Ishikawa (cell line): ENCODE results near the gene KIF22.

Source experiments
- CEBPB ChIP-seq: IDR thresholded peaks from 2 replicates; pipeline ENCODE4 v1.6.1; 2012
- CREB1 ChIP-seq: IDR thresholded peaks from 2 replicates; pipeline ENCODE4 v1.6.1; 2012; ENCODE audit warnings: low read depth
- EGR1 ChIP-seq: IDR thresholded peaks from 2 replicates; pipeline ENCODE4 v1.6.1; 2012
- EP300 ChIP-seq: IDR thresholded peaks from 2 replicates; pipeline ENCODE4 v1.6.1; 2012; ENCODE audit warnings: borderline replicate concordance
- FOXM1 ChIP-seq: IDR thresholded peaks from 2 replicates; pipeline ENCODE4 v1.6.1; 2012; ENCODE audit warnings: low read depth, borderline replicate concordance
- MAX ChIP-seq: IDR thresholded peaks from 2 replicates; pipeline ENCODE4 v1.6.1; 2012
- NFIC ChIP-seq: IDR thresholded peaks from 2 replicates; pipeline ENCODE4 v1.6.1; 2012
- RAD21 ChIP-seq: IDR thresholded peaks from 2 replicates; pipeline ENCODE4 v1.6.1; 2012; ENCODE audit warnings: low read depth
- REST ChIP-seq: IDR thresholded peaks from 2 replicates; pipeline ENCODE4 v1.6.1; 2012; ENCODE audit warnings: low read depth, mild to moderate bottlenecking
- TAF1 ChIP-seq: IDR thresholded peaks from 2 replicates; pipeline ENCODE4 v1.6.1; 2012; ENCODE audit warnings: low read depth, mild to moderate bottlenecking
- TCF12 ChIP-seq: IDR thresholded peaks from 2 replicates; pipeline ENCODE4 v1.6.1; 2012; ENCODE audit warnings: low read depth
- TEAD4 ChIP-seq: IDR thresholded peaks from 2 replicates; pipeline ENCODE4 v1.6.1; 2012
- USF1 ChIP-seq: IDR thresholded peaks from 2 replicates; pipeline ENCODE4 v1.6.1; 2012
- YY1 ChIP-seq: IDR thresholded peaks from 2 replicates; pipeline ENCODE4 v1.6.1; 2012; ENCODE audit warnings: low read depth
- ZBTB7A ChIP-seq: IDR thresholded peaks from 2 replicates; pipeline ENCODE4 v1.6.1; 2012; ENCODE audit warnings: low read depth

The KIF22 gene

GRCh38 chr16:29790183-29790948 lies at the start of gene KIF22:
Gene KIF22 (plus strand): TSS chr16:29790751. CDS start chr16:29790760, 9 bp downstream.
- no peak for TF ChIP-seq REST
- no peak for TF ChIP-seq EP300
- TF ChIP-seq YY1, result peak; percentile 94
- TF ChIP-seq RAD21, result peak; percentile 43
- TF ChIP-seq MAX, result peak; percentile 83
- TF ChIP-seq NFIC, result no peak
- TF ChIP-seq TEAD4, result peak; percentile 73
- peak; percentile 65 for TF ChIP-seq EGR1
- TF ChIP-seq TCF12, result peak; percentile 59
- TF ChIP-seq TAF1, result peak; percentile 96
- no peak for TF ChIP-seq CEBPB
- TF ChIP-seq ZBTB7A, result no peak
- peak; percentile 34; the same call in 1 of the 2 replicates for TF ChIP-seq CREB1
- TF ChIP-seq USF1, result no peak
- peak; percentile 56; the same call in 1 of the 2 replicates for TF ChIP-seq FOXM1

- TF ChIP-seq USF1, result no peak
- no peak for TF ChIP-seq NFIC
- no peak for TF ChIP-seq FOXM1
- no peak for TF ChIP-seq TEAD4
- no peak for TF ChIP-seq EGR1
- no peak for TF ChIP-seq MAX
- TF ChIP-seq REST, result no peak
- no peak for TF ChIP-seq RAD21
- no peak for TF ChIP-seq YY1
- TF ChIP-seq CEBPB, result no peak
- no peak for TF ChIP-seq CREB1
- TF ChIP-seq EP300, result no peak
- no peak for TF ChIP-seq TCF12
These were observed 47.8 kb upstream of the KIF22 start for GRCh38 chr16:29742683-29743275.

GRCh38 chr16:29743475-29743826 lies 47.1 kb upstream of the KIF22 start:
- no peak for TF ChIP-seq USF1
- no peak for TF ChIP-seq MAX
- TF ChIP-seq ZBTB7A, result no peak
- no peak for TF ChIP-seq TCF12

- TF ChIP-seq NFIC (no peak), YY1 (no peak), TAF1 (no peak), USF1 (no peak), CREB1 (no peak), TCF12 (no peak), MAX (no peak), ZBTB7A (no peak), CEBPB (no peak), RAD21 (no peak), TEAD4 (no peak), EGR1 (no peak), FOXM1 (no peak), REST (no peak)
These were observed 46.6 kb upstream of the KIF22 start for GRCh38 chr16:29743827-29744531.
